ENCODE data around the gene ABHD8. TPM values are rescaled to one million over a fixed set of nuclear protein-coding genes. Genes with fewer than 3 reads are reported as not detected.
A peak's percentile ranks its signal among the peaks of the same experiment; 100 is the strongest.

ABHD8 gene
- total RNA-seq, 1 donor from 2014 or later = 6.6 TPM

- H3K27me3 Mint-ChIP-seq (ENCODE audit: low read depth) = no peaks in the 10 kb centered on the region
- H3K36me3 Mint-ChIP-seq (ENCODE audit: low read depth) = peaks cover 17% of the 10 kb centered on the region
- no peak overlapping the region for H3K27ac Mint-ChIP-seq (ENCODE audit: unreplicated experiment)
- no peak for DNase-seq (ENCODE audit: low spot score)
- no peaks in the 10 kb centered on the region for H3K9me3 Mint-ChIP-seq (ENCODE audit: low read depth)
- TF ChIP-seq CTCF (IDR thresholded peaks at IDR 0.05) = no peak
- H3K4me3 Mint-ChIP-seq (ENCODE audit: unreplicated experiment) = no peak overlapping the region
- peaks cover 5% of the 10 kb centered on the region for H3K4me1 Mint-ChIP-seq (ENCODE audit: low read depth)
These were observed 15.7 kb upstream of the ABHD8 start for GRCh38 chr19:17318966-17319365.

- Mint-ChIP-seq H3K36me3 (ENCODE audit: low read depth) (peaks cover 12% of the 10 kb centered on the region), H3K27me3 (ENCODE audit: low read depth) (no peaks in the 10 kb centered on the region), H3K4me3 (ENCODE audit: unreplicated experiment) (no peak overlapping the region), H3K27ac (ENCODE audit: unreplicated experiment) (peak overlapping the region; percentile 17), H3K4me1 (ENCODE audit: low read depth) (peaks cover 31% of the 10 kb centered on the region), H3K9me3 (ENCODE audit: low read depth) (no peaks in the 10 kb centered on the region)
- TF ChIP-seq CTCF (IDR thresholded peaks at IDR 0.05) = no peak
- DNase-seq (ENCODE audit: low spot score) = no peak
These were observed 10.9 kb upstream of the ABHD8 start for GRCh38 chr19:17314007-17314593.

GRCh38 chr19:17312189-17313113, 9.2 kb upstream of the ABHD8 start:
- Mint-ChIP-seq H3K9me3 (ENCODE audit: low read depth) (no peaks in the 10 kb centered on the region), H3K36me3 (ENCODE audit: low read depth) (peaks cover 10% of the 10 kb centered on the region), H3K27ac (ENCODE audit: unreplicated experiment) (peak overlapping the region; percentile 96), H3K27me3 (ENCODE audit: low read depth) (no peaks in the 10 kb centered on the region), H3K4me3 (ENCODE audit: unreplicated experiment) (peak overlapping the region; percentile 65), H3K4me1 (ENCODE audit: low read depth) (peaks cover 37% of the 10 kb centered on the region)
- TF ChIP-seq CTCF (IDR thresholded peaks at IDR 0.05) = no peak
- no peak for DNase-seq (ENCODE audit: low spot score)

- Mint-ChIP-seq H3K36me3 (ENCODE audit: low read depth) (peaks cover 10% of the 10 kb centered on the region), H3K9me3 (ENCODE audit: low read depth) (no peaks in the 10 kb centered on the region), H3K4me3 (ENCODE audit: unreplicated experiment) (peak overlapping the region; percentile 65), H3K4me1 (ENCODE audit: low read depth) (peaks cover 40% of the 10 kb centered on the region), H3K27me3 (ENCODE audit: low read depth) (no peaks in the 10 kb centered on the region), H3K27ac (ENCODE audit: unreplicated experiment) (peak overlapping the region; percentile 96)
- DNase-seq (ENCODE audit: low spot score) = no peak
- TF ChIP-seq CTCF (IDR thresholded peaks at IDR 0.05) = no peak
These were observed 8.4 kb upstream of the ABHD8 start for GRCh38 chr19:17311455-17312188.

GRCh38 chr19:17309965-17310461, 6.8 kb upstream of the ABHD8 start:
- Mint-ChIP-seq H3K4me3 (ENCODE audit: unreplicated experiment) (peak overlapping the region; percentile 85), H3K9me3 (ENCODE audit: low read depth) (no peaks in the 10 kb centered on the region), H3K27me3 (ENCODE audit: low read depth) (no peaks in the 10 kb centered on the region), H3K36me3 (ENCODE audit: low read depth) (peaks cover 2% of the 10 kb centered on the region), H3K4me1 (ENCODE audit: low read depth) (peaks cover 48% of the 10 kb centered on the region), H3K27ac (ENCODE audit: unreplicated experiment) (peak overlapping the region; percentile 90)
- DNase-seq (ENCODE audit: low spot score) = no peak
- no peak for TF ChIP-seq CTCF (IDR thresholded peaks at IDR 0.05)
